ENCODE results near the gene LTO1. TPM values are rescaled to one million over a fixed set of nuclear protein-coding genes. Genes with fewer than 3 reads are reported as not detected.

Gene LTO1
- total RNA-seq, 1 experiment from 2014 or later: 37.5 TPM

DNA sequence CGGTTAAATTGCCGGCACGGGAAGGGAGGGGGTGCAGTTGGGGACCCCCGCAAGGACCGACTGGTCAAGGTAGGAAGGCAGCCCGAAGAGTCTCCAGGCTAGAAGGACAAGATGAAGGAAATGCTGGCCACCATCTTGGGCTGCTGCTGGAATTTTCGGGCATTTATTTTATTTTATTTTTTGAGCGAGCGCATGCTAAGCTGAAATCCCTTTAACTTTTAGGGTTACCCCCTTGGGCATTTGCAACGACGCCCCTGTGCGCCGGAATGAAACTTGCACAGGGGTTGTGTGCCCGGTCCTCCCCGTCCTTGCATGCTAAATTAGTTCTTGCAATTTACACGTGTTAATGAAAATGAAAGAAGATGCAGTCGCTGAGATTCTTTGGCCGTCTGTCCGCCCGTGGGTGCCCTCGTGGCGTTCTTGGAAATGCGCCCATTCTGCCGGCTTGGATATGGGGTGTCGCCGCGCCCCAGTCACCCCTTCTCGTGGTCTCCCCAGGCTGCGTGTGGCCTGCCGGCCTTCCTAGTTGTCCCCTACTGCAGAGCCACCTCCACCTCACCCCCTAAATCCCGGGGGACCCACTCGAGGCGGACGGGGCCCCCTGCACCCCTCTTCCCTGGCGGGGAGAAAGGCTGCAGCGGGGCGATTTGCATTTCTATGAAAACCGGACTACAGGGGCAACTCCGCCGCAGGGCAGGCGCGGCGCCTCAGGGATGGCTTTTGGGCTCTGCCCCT is 34.7 kb downstream of the LTO1 start:
- H3K4me1 ChIP-seq (ENCODE audit: insufficient read depth, low read length): peaks cover 44% of the 10 kb centered on the region
- ChIA-PET POLR2A (ENCODE audit: unreplicated experiment) (no interaction called here), CTCF (interaction anchor here (0.7 kb wide), 1 partner anchor 538 kb away, joined by 3 read pairs; no protein-coding TSS in a partner anchor)
- H4K20me1 ChIP-seq (ENCODE audit: low read length): peaks cover 39% of the 10 kb centered on the region
- H2AFZ ChIP-seq (ENCODE audit: low read length): peak overlapping the region; percentile 50
- no peaks in the 10 kb centered on the region for H3K9me2 ChIP-seq (replicated peaks; ENCODE audit: low read length)
- H3K79me2 ChIP-seq (ENCODE audit: low read length): peaks cover 64% of the 10 kb centered on the region
- peak overlapping the region; percentile 99 for H3K4me3 ChIP-seq (ENCODE audit: low read length)
- H3K9ac ChIP-seq (ENCODE audit: low read length): peak overlapping the region; percentile 97
- no peaks in the 10 kb centered on the region for H3K27me3 ChIP-seq (ENCODE audit: low read length)
- peak overlapping the region; percentile 98 for H3K4me2 ChIP-seq (ENCODE audit: low read length)
- H3K36me3 ChIP-seq (ENCODE audit: low read depth, low read length): peaks cover 33% of the 10 kb centered on the region
- intact Hi-C loops (cut with micrococcal nuclease): no loop called here
- BruUV-seq (replicated peaks): TSS peak; percentile 63
- ATAC-seq: no peak
- H3K27ac ChIP-seq (ENCODE audit: low read length): peak overlapping the region; percentile 84
- DNase-seq: peak; percentile 35
- no peak for TF ChIP-seq EZH2 (IDR thresholded peaks at IDR 0.05; ENCODE audit: low read length, unreplicated experiment)
- TF ChIP-seq, protein P1, sequence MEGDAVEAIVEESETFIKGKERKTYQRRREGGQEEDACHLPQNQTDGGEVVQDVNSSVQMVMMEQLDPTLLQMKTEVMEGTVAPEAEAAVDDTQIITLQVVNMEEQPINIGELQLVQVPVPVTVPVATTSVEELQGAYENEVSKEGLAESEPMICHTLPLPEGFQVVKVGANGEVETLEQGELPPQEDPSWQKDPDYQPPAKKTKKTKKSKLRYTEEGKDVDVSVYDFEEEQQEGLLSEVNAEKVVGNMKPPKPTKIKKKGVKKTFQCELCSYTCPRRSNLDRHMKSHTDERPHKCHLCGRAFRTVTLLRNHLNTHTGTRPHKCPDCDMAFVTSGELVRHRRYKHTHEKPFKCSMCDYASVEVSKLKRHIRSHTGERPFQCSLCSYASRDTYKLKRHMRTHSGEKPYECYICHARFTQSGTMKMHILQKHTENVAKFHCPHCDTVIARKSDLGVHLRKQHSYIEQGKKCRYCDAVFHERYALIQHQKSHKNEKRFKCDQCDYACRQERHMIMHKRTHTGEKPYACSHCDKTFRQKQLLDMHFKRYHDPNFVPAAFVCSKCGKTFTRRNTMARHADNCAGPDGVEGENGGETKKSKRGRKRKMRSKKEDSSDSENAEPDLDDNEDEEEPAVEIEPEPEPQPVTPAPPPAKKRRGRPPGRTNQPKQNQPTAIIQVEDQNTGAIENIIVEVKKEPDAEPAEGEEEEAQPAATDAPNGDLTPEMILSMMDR (conservative IDR thresholded peaks at IDR 0.05; ENCODE audit: low read depth, low read length): no peak
- no peak for TF ChIP-seq EZH2phosphoT487 (IDR thresholded peaks at IDR 0.05; ENCODE audit: borderline replicate concordance, low read length)
- H3K9me3 ChIP-seq (ENCODE audit: low read length): no peaks in the 10 kb centered on the region
- no peaks in the 10 kb centered on the region for H3F3A ChIP-seq (ENCODE audit: low read length, unreplicated experiment)

DNA sequence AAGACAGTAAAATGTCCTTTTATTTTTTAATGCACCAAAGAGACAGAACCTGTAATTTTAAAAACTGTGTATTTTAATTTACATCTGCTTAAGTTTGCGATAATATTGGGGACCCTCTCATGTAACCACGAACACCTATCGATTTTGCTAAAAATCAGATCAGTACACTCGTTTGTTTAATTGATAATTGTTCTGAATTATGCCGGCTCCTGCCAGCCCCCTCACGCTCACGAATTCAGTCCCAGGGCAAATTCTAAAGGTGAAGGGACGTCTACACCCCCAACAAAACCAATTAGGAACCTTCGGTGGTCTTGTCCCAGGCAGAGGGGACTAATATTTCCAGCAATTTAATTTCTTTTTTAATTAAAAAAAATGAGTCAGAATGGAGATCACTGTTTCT is 35.3 kb downstream of the LTO1 start:
- POLR2A ChIA-PET (ENCODE audit: unreplicated experiment): interaction anchor here (0.6 to 1.2 kb wide), 4 partner anchors 261 to 344 kb away, joined by 3 to 14 read pairs (median 7); no protein-coding TSS in a partner anchor

More for the DNA sequence above, 35.3 kb downstream of the LTO1 start:
- ATAC-seq (no peak), DNase-seq (no peak)
- peak overlapping the region; percentile 50 for H2AFZ ChIP-seq (ENCODE audit: low read length)
- BruUV-seq (replicated peaks): no TSS peak
- H4K20me1 ChIP-seq (ENCODE audit: low read length): peaks cover 33% of the 10 kb centered on the region
- peak overlapping the region; percentile 98 for H3K4me2 ChIP-seq (ENCODE audit: low read length)
- peaks cover 58% of the 10 kb centered on the region for H3K79me2 ChIP-seq (ENCODE audit: low read length)
- H3K27ac ChIP-seq (ENCODE audit: low read length): peak overlapping the region; percentile 84
- H3F3A ChIP-seq (ENCODE audit: low read length, unreplicated experiment): no peaks in the 10 kb centered on the region
- no peaks in the 10 kb centered on the region for H3K9me3 ChIP-seq (ENCODE audit: low read length)
- H3K4me3 ChIP-seq (ENCODE audit: low read length): peak overlapping the region; percentile 99
- CTCF ChIA-PET: interaction anchor here (0.7 kb wide), 2 partner anchors 207 to 342 kb away, joined by 10 to 12 read pairs; no protein-coding TSS in a partner anchor
- peaks cover 27% of the 10 kb centered on the region for H3K36me3 ChIP-seq (ENCODE audit: low read depth, low read length)
- intact Hi-C loops (cut with micrococcal nuclease): loop anchor here (1.0 to 5.0 kb wide), 3 partner anchors 197 to 343 kb away; no protein-coding TSS in a partner anchor
- no peaks in the 10 kb centered on the region for H3K9me2 ChIP-seq (replicated peaks; ENCODE audit: low read length)
- H3K27me3 ChIP-seq (ENCODE audit: low read length): no peaks in the 10 kb centered on the region
- H3K4me1 ChIP-seq (ENCODE audit: insufficient read depth, low read length): peaks cover 38% of the 10 kb centered on the region
- no peak for TF ChIP-seq EZH2 (IDR thresholded peaks at IDR 0.05; ENCODE audit: low read length, unreplicated experiment)
- no peak for TF ChIP-seq EZH2phosphoT487 (IDR thresholded peaks at IDR 0.05; ENCODE audit: borderline replicate concordance, low read length)
- TF ChIP-seq, protein P1 (conservative IDR thresholded peaks at IDR 0.05; ENCODE audit: low read depth, low read length): no peak
- peak overlapping the region; percentile 97 for H3K9ac ChIP-seq (ENCODE audit: low read length)

Measured in PC-3 (cell line).